Epithelial cell of prostate (primary cell): ENCODE results near the gene LRMDA.

Experiments used
- DNase-seq: peaks from one replicate; pipeline ENCODE4 v3.0.0-alpha.2; 2011; ENCODE audit warnings: low read depth, low spot score
- H3K27ac ChIP-seq: fragments of 450-650 bp; 2 replicates; pipeline ENCODE4 v1.5.1; 2017; ENCODE audit warnings: mild to moderate bottlenecking

The LRMDA gene

GRCh38 chr10:76017733-76018433 is 586.5 kb downstream of the LRMDA start:
- no peak for DNase-seq

GRCh38 chr10:76020630-76021029 is 589.2 kb downstream of the LRMDA start:
- DNase-seq: no peak
- no peak overlapping the region for H3K27ac ChIP-seq

More at GRCh38 chr10:76017733-76018433, 586.5 kb downstream of the LRMDA start:
- no peak overlapping the region for H3K27ac ChIP-seq

- no peak overlapping the region for H3K27ac ChIP-seq
- DNase-seq: no peak
These were observed 590.0 kb downstream of the LRMDA start for GRCh38 chr10:76021398-76021797.

- H3K27ac ChIP-seq: no peak overlapping the region
- no peak for DNase-seq
These were observed 590.9 kb downstream of the LRMDA start for GRCh38 chr10:76022366-76022765.

GRCh38 chr10:76023007-76023406 is 591.6 kb downstream of the LRMDA start:
- no peak overlapping the region for H3K27ac ChIP-seq
- no peak for DNase-seq

GRCh38 chr10:76024460-76025123 is 593.2 kb downstream of the LRMDA start:
- no peak overlapping the region for H3K27ac ChIP-seq
- DNase-seq: no peak

GRCh38 chr10:76025124-76025477 is 593.7 kb downstream of the LRMDA start:
- DNase-seq: no peak
- H3K27ac ChIP-seq: no peak overlapping the region

GRCh38 chr10:76026176-76026771 is 594.9 kb downstream of the LRMDA start:
- no peak for DNase-seq
- no peak overlapping the region for H3K27ac ChIP-seq

GRCh38 chr10:76026905-76027304 is 595.5 kb downstream of the LRMDA start:
- no peak for DNase-seq

GRCh38 chr10:76029782-76030181 is 598.4 kb downstream of the LRMDA start:
- no peak overlapping the region for H3K27ac ChIP-seq
- no peak for DNase-seq

More at GRCh38 chr10:76026905-76027304, 595.5 kb downstream of the LRMDA start:
- H3K27ac ChIP-seq: no peak overlapping the region

GRCh38 chr10:76031099-76031498 is 599.7 kb downstream of the LRMDA start:
- DNase-seq: no peak
- no peak overlapping the region for H3K27ac ChIP-seq

- no peak for DNase-seq
- H3K27ac ChIP-seq: no peak overlapping the region
These were observed 600.6 kb downstream of the LRMDA start for GRCh38 chr10:76031769-76032699.

GRCh38 chr10:76032700-76033039 is 601.2 kb downstream of the LRMDA start:
- no peak for DNase-seq
- H3K27ac ChIP-seq: no peak overlapping the region

- H3K27ac ChIP-seq: no peak overlapping the region
- no peak for DNase-seq
These were observed 602.2 kb downstream of the LRMDA start for GRCh38 chr10:76033457-76034196.

GRCh38 chr10:76034353-76035205 is 603.2 kb downstream of the LRMDA start:
- DNase-seq: no peak
- no peak overlapping the region for H3K27ac ChIP-seq

- DNase-seq: no peak
- H3K27ac ChIP-seq: no peak overlapping the region
These were observed 604.0 kb downstream of the LRMDA start for GRCh38 chr10:76035206-76036110.

GRCh38 chr10:76036111-76036940 is 604.9 kb downstream of the LRMDA start:
- H3K27ac ChIP-seq: peak overlapping the region; percentile 34
- DNase-seq: no peak
